Measurements from ENCODE around the gene ZNG1B. TPM values are rescaled to one million over a fixed set of nuclear protein-coding genes. Genes with fewer than 3 reads are reported as not detected.
"Not testable (repeated sequence)": the region's sequence is repeated elsewhere in the genome, so short reads cannot be mapped to it uniquely, and the experiment has no call there.

Gene ZNG1B
- total and polyA plus RNA-seq, 2 of the 13 experiments (the other 11 are each of a cell fraction or from before 2014, with no cell fraction given) = 33.8 to 72.2 TPM

GRCh38 chr2:113515995-113516394 is 78.5 kb downstream of the ZNG1B start:
- CTCF ChIA-PET (ENCODE audit: low intra/inter-chr PET ratio, low total read pairs); H4K20me1 ChIP-seq (ENCODE audit: insufficient read depth, low read length); H3K4me3 ChIP-seq (replicated peaks in 1 of 3; ENCODE audit: insufficient read depth in 1 of 3, low read depth in 2 of 3, low read length in 3 of 3); H3K79me2 ChIP-seq (ENCODE audit: insufficient read depth, low read length); H3K27ac ChIP-seq (ENCODE audit: extremely low read length, insufficient read depth, low read length); H2AFZ ChIP-seq (ENCODE audit: low read length); H3K36me3 ChIP-seq (replicated peaks in 1 of 2; ENCODE audit: control insufficient read depth in 1 of 2, insufficient read depth in 2 of 2, low read length in 2 of 2); in situ Hi-C loops (cut with HindIII; ENCODE audit: extremely low pct_ligation_motif_present, low pct_unique_long_range_greater_than_20kb); POLR2A ChIA-PET; BruUV-seq (replicated peaks); H3K9ac ChIP-seq (ENCODE audit: insufficient read depth, low read depth, low read length); DNase-seq (ENCODE audit: low spot score); H3K4me2 ChIP-seq (ENCODE audit: low read depth, low read length); H3K4me1 ChIP-seq (ENCODE audit: insufficient read depth, low read length); ATAC-seq; H3K27me3 ChIP-seq (ENCODE audit: control insufficient read depth in 1 of 2, insufficient read depth in 2 of 2, low read length in 2 of 2); FAIRE-seq; H3K9me3 ChIP-seq (ENCODE audit: low read length); intact Hi-C loops (cut with micrococcal nuclease; ENCODE audit: unreplicated experiment): not testable (repeated sequence)
- WGBS (ENCODE audit: low lambda C conversion rate) = 24% methylated on average over 3 of the region's 3 CpGs

GRCh38 chr2:113517025-113517424 is 79.5 kb downstream of the ZNG1B start:
- DNase-seq (ENCODE audit: low spot score); POLR2A ChIA-PET; ATAC-seq; intact Hi-C loops (cut with micrococcal nuclease; ENCODE audit: unreplicated experiment); H3K9ac ChIP-seq (ENCODE audit: insufficient read depth, low read depth, low read length); in situ Hi-C loops (cut with HindIII; ENCODE audit: extremely low pct_ligation_motif_present, low pct_unique_long_range_greater_than_20kb); H3K9me3 ChIP-seq (ENCODE audit: low read length); H3K79me2 ChIP-seq (ENCODE audit: insufficient read depth, low read length); H3K4me2 ChIP-seq (ENCODE audit: low read depth, low read length); BruUV-seq (replicated peaks); H4K20me1 ChIP-seq (ENCODE audit: insufficient read depth, low read length); H3K4me3 ChIP-seq (replicated peaks in 1 of 3; ENCODE audit: insufficient read depth in 1 of 3, low read depth in 2 of 3, low read length in 3 of 3); H3K27ac ChIP-seq (ENCODE audit: extremely low read length, insufficient read depth, low read length); H2AFZ ChIP-seq (ENCODE audit: low read length); FAIRE-seq; CTCF ChIA-PET (ENCODE audit: low intra/inter-chr PET ratio, low total read pairs); H3K4me1 ChIP-seq (ENCODE audit: insufficient read depth, low read length); H3K36me3 ChIP-seq (replicated peaks in 1 of 2; ENCODE audit: control insufficient read depth in 1 of 2, insufficient read depth in 2 of 2, low read length in 2 of 2); H3K27me3 ChIP-seq (ENCODE audit: control insufficient read depth in 1 of 2, insufficient read depth in 2 of 2, low read length in 2 of 2): not testable (repeated sequence)
- WGBS (ENCODE audit: low lambda C conversion rate) = 0% methylated on average over 1 of the region's 2 CpGs

DNA sequence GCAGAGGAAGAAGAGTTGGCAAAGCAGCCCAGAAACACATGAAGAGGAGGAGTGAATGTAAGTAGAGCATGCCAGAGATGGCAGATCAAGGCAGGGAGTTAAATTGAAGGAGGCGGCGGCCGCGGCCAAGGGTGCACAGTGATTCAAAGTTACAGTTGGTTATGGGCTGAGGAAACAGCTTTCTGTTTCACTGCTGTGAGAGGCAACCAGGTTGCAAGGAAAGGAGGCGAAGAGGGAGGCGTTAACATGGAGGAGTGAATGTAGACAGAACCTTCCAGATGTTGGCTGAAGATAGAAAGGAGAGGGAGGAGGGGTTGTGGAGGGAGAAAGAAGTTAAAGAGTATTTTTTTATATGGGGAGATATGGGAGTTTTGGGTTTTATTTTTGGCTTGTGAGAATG is 83.3 kb downstream of the ZNG1B start:
- in situ Hi-C loops (cut with HindIII; ENCODE audit: extremely low pct_ligation_motif_present, low pct_unique_long_range_greater_than_20kb); H4K20me1 ChIP-seq (ENCODE audit: insufficient read depth, low read length); H3K27me3 ChIP-seq (ENCODE audit: control insufficient read depth in 1 of 2, insufficient read depth in 2 of 2, low read length in 2 of 2); H3K4me3 ChIP-seq (replicated peaks in 1 of 3; ENCODE audit: insufficient read depth in 1 of 3, low read depth in 2 of 3, low read length in 3 of 3); CTCF ChIA-PET (ENCODE audit: low intra/inter-chr PET ratio, low total read pairs); DNase-seq (ENCODE audit: low spot score); H3K27ac ChIP-seq (ENCODE audit: extremely low read length, insufficient read depth, low read length); H3K9ac ChIP-seq (ENCODE audit: insufficient read depth, low read depth, low read length); POLR2A ChIA-PET; FAIRE-seq; ATAC-seq; H3K9me3 ChIP-seq (ENCODE audit: low read length); H3K36me3 ChIP-seq (replicated peaks in 1 of 2; ENCODE audit: control insufficient read depth in 1 of 2, insufficient read depth in 2 of 2, low read length in 2 of 2); H3K4me2 ChIP-seq (ENCODE audit: low read depth, low read length); H3K79me2 ChIP-seq (ENCODE audit: insufficient read depth, low read length); intact Hi-C loops (cut with micrococcal nuclease; ENCODE audit: unreplicated experiment); H2AFZ ChIP-seq (ENCODE audit: low read length); BruUV-seq (replicated peaks); H3K4me1 ChIP-seq (ENCODE audit: insufficient read depth, low read length): not testable (repeated sequence)
- WGBS (ENCODE audit: low lambda C conversion rate) = 27% methylated on average over 6 of the region's 6 CpGs

- not testable (repeated sequence) for FAIRE-seq; ATAC-seq; H3K4me3 ChIP-seq (replicated peaks in 1 of 3; ENCODE audit: insufficient read depth in 1 of 3, low read depth in 2 of 3, low read length in 3 of 3)
Measured at GRCh38 chr2:113521492-113521891, 84.0 kb downstream of the ZNG1B start.

More at GRCh38 chr2:113521492-113521891, 84.0 kb downstream of the ZNG1B start:
- in situ Hi-C loops (cut with HindIII; ENCODE audit: extremely low pct_ligation_motif_present, low pct_unique_long_range_greater_than_20kb); H3K4me1 ChIP-seq (ENCODE audit: insufficient read depth, low read length); POLR2A ChIA-PET; H4K20me1 ChIP-seq (ENCODE audit: insufficient read depth, low read length); DNase-seq (ENCODE audit: low spot score); H3K27me3 ChIP-seq (ENCODE audit: control insufficient read depth in 1 of 2, insufficient read depth in 2 of 2, low read length in 2 of 2); H3K4me2 ChIP-seq (ENCODE audit: low read depth, low read length); CTCF ChIA-PET (ENCODE audit: low intra/inter-chr PET ratio, low total read pairs); H3K27ac ChIP-seq (ENCODE audit: extremely low read length, insufficient read depth, low read length); H3K36me3 ChIP-seq (replicated peaks in 1 of 2; ENCODE audit: control insufficient read depth in 1 of 2, insufficient read depth in 2 of 2, low read length in 2 of 2); intact Hi-C loops (cut with micrococcal nuclease; ENCODE audit: unreplicated experiment); H3K79me2 ChIP-seq (ENCODE audit: insufficient read depth, low read length); H3K9me3 ChIP-seq (ENCODE audit: low read length); H3K9ac ChIP-seq (ENCODE audit: insufficient read depth, low read depth, low read length); H2AFZ ChIP-seq (ENCODE audit: low read length); BruUV-seq (replicated peaks): not testable (repeated sequence)
- WGBS (ENCODE audit: low lambda C conversion rate) = 44% methylated on average over 5 of the region's 5 CpGs
